Activated CD4-positive, alpha-beta T cell treated with anti-CD3 and anti-CD28 coated beads for 4 hours (primary cell): ENCODE data around the gene FFAR3.

ENCODE experiments used
- DNase-seq, 2 donors: peaks; one replicate each; pipeline ENCODE4 v3.0.0-alpha.2; 2020

The FFAR3 gene

GRCh38 chr19:35331551-35332214, 26.6 kb upstream of the FFAR3 start:
- no peak for DNase-seq

- DNase-seq: peak; percentile 16 to 18
Observed at GRCh38 chr19:35332817-35333216, 25.4 kb upstream of the FFAR3 start.

- no peak for DNase-seq
Observed at GRCh38 chr19:35334144-35334753, 24.0 kb upstream of the FFAR3 start.

GRCh38 chr19:35336166-35336955, 21.9 kb upstream of the FFAR3 start:
- no peak for DNase-seq

GRCh38 chr19:35337097-35337983, 20.9 kb upstream of the FFAR3 start:
- no peak for DNase-seq

- DNase-seq: no peak
Observed at GRCh38 chr19:35337984-35338296, 20.3 kb upstream of the FFAR3 start.

- DNase-seq: no peak
Observed at GRCh38 chr19:35340431-35340830, 17.8 kb upstream of the FFAR3 start.

- DNase-seq: no peak
Observed at GRCh38 chr19:35341006-35341405, 17.3 kb upstream of the FFAR3 start.

- DNase-seq: no peak
Observed at GRCh38 chr19:35341565-35342225, 16.6 kb upstream of the FFAR3 start.

- DNase-seq: no peak
Observed at GRCh38 chr19:35342430-35342829, 15.8 kb upstream of the FFAR3 start.

- DNase-seq: no peak
Observed at GRCh38 chr19:35344511-35345031, 13.7 kb upstream of the FFAR3 start.

GRCh38 chr19:35345671-35346111, 12.6 kb upstream of the FFAR3 start:
- no peak for DNase-seq

- peak; percentile 72 to 75 for DNase-seq
Observed at GRCh38 chr19:35346193-35347052, 11.8 kb upstream of the FFAR3 start.

GRCh38 chr19:35347171-35347929, 10.9 kb upstream of the FFAR3 start, which contains the start of gene FFAR1:
FFAR1 (plus strand) TSS chr19:35347902; CDS start chr19:35351552, 3,650 bp downstream.
- DNase-seq: peak; percentile 40 to 45

GRCh38 chr19:35347930-35348298, 10.3 kb upstream of the FFAR3 start:
- DNase-seq: no peak

GRCh38 chr19:35348911-35349611, 9.2 kb upstream of the FFAR3 start:
- no peak for DNase-seq

- no peak for DNase-seq
Observed at GRCh38 chr19:35349614-35350521, 8.4 kb upstream of the FFAR3 start.

- DNase-seq: no peak
Observed at GRCh38 chr19:35350591-35350990, 7.7 kb upstream of the FFAR3 start.
